ENCODE data around the gene CELF2.

The CELF2 gene

GRCh38 chr10:11011436-11011835 lies 6.2 kb upstream of the CELF2 start:
- no peak for TF ChIP-seq ZNF274 (IDR thresholded peaks at IDR 0.05; ENCODE audit: low read depth, low read length)

GRCh38 chr10:11011984-11012383 lies 5.7 kb upstream of the CELF2 start:
- H3K4me3 ChIP-seq (ENCODE audit: low read length): no peak overlapping the region
- no peak for TF ChIP-seq ZNF274 (IDR thresholded peaks at IDR 0.05; ENCODE audit: low read depth, low read length)

More at GRCh38 chr10:11011436-11011835, 6.2 kb upstream of the CELF2 start:
- no peak overlapping the region for H3K4me3 ChIP-seq (ENCODE audit: low read length)

DNA sequence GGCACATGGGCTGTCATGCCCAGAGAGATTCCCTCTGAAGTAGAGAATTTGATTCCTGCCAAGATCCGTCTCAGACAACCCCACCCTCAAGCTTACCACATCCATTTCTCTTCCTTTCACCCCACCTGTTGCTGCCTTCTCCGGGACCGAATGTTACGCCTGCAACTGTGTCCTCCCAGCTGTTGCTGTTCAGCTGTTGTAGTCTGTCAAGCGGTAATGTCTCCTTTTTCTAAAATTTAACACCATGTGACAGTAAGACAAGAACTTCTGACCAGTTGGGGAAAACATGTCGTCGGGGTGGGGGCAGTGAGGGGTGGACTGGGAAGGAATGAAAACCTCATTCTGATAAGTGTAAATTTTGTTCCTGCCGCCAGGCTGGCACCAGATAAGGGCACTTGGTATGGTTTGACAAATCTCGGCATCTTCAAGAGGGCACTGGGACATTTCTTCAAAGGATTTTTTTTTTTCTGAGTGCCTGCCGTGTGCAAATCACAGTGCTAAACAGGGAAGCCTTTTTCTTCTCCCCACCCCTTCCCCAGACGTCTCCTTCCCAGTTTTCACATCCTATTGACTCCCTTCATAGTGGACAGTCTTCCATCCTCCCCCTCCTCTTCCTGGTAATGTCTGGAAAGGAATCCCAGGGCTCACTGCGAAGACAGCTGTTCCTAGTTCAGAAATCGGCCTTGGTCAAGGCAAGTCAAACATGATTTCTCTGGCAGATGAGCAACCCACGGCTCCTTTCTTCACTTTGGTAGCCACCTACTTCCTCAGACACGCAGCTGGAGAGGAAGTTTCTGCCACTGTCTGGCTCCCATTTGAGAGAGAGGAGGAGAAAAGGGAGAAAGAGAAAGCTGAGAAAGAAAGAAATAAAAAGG lies 5.0 kb upstream of the CELF2 start:
- no peak overlapping the region for H3K4me3 ChIP-seq (ENCODE audit: low read length)
- TF ChIP-seq ZNF274 (IDR thresholded peaks at IDR 0.05; ENCODE audit: low read depth, low read length): no peak

DNA sequence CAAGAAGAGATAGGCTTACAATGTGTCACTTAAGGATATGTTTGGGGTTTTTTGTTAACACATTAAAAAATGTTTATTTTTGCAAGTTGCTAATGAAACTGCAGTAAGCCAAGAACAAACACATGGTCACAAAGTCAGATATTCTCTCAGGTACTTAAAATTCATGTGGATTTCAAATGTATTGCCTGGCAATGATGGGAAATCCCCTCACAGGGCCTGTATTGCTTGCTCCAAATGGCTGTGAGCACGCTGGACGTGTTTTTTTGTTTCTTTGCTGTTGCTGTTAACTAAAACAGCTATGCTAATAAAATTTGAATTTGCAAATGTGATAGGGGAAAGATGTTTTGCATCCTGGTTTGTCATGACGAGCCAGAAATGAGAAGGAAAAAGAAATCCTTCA lies 3.8 kb upstream of the CELF2 start:
- no peak overlapping the region for H3K4me3 ChIP-seq (ENCODE audit: low read length)
- no peak for TF ChIP-seq ZNF274 (IDR thresholded peaks at IDR 0.05; ENCODE audit: low read depth, low read length)

DNA sequence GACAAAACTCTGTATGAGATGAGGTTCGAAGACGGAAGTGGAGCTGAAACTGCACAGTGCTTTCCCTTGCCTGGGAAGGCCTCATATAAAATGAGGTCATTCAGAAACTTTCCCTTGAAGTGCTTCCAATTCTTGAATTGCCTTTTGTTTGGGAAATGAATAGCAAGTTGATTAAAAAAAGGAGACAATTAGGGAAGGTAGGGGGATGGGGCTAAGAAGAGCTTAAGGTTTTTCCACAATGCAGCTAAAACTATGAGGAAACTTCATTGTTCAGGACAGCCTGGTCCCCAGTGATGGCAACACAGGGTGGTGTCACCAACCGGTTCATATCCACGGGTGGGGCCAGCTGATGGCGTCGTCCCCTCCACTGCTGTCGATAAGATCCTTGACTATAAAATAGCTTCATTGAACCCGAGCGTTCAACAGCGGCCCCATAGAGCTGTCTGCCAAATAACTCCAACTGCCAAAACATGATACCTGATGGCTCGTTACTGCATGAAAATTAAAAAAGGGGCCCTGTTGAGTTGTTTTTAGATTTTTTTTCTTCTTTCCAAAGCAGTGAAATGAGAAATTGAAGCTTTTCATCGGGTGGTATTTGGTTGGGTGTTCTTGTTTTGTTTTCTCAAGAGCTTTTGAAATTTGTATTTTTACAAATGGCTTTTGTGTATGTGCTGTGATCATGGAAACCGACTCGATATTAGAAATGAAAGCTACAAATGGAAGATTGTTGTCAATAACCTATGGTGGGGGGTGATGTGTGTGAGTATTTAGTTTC lies 2.8 kb upstream of the CELF2 start:
- TF ChIP-seq ZNF274 (IDR thresholded peaks at IDR 0.05; ENCODE audit: low read depth, low read length): no peak
- no peak overlapping the region for H3K4me3 ChIP-seq (ENCODE audit: low read length)

GRCh38 chr10:11015446-11015934 lies 2.2 kb upstream of the CELF2 start:
- no peak for TF ChIP-seq ZNF274 (IDR thresholded peaks at IDR 0.05; ENCODE audit: low read depth, low read length)
- H3K4me3 ChIP-seq (ENCODE audit: low read length): no peak overlapping the region

GRCh38 chr10:11017000-11017569 lies 587 bp upstream of the CELF2 start:
- no peak for TF ChIP-seq ZNF274 (IDR thresholded peaks at IDR 0.05; ENCODE audit: low read depth, low read length)
- peak overlapping the region; percentile 68; the same call in 1 of the 2 replicates for H3K4me3 ChIP-seq (ENCODE audit: low read length)

DNA sequence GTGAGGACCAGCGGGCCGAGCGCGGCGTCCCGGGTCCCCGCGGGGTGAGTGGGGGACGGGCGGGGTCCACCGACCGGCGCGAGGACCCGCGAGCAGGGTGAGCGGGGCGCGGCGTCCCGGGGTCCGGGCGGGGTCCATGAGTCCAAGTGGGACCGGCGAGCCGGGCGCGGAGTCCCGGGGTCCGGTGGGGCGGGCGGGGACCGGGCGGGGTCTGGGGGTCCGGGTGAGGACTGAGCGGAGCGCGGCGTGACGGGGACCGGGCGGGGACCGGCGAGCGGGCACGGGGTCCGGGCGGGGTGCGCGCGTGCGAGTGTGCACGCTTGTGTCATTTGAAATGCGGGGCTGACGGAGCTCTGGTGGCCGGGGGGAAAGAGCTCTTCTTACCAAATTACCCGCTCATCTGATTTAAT lies 765 bp downstream of the CELF2 start:
- H3K4me3 ChIP-seq (ENCODE audit: low read length): peak overlapping the region; percentile 68
- TF ChIP-seq ZNF274 (IDR thresholded peaks at IDR 0.05; ENCODE audit: low read depth, low read length): no peak

GRCh38 chr10:11018855-11019631 lies 1.4 kb downstream of the CELF2 start:
- TF ChIP-seq ZNF274 (IDR thresholded peaks at IDR 0.05; ENCODE audit: low read depth, low read length): no peak
- H3K4me3 ChIP-seq (ENCODE audit: low read length): peak overlapping the region; percentile 68

DNA sequence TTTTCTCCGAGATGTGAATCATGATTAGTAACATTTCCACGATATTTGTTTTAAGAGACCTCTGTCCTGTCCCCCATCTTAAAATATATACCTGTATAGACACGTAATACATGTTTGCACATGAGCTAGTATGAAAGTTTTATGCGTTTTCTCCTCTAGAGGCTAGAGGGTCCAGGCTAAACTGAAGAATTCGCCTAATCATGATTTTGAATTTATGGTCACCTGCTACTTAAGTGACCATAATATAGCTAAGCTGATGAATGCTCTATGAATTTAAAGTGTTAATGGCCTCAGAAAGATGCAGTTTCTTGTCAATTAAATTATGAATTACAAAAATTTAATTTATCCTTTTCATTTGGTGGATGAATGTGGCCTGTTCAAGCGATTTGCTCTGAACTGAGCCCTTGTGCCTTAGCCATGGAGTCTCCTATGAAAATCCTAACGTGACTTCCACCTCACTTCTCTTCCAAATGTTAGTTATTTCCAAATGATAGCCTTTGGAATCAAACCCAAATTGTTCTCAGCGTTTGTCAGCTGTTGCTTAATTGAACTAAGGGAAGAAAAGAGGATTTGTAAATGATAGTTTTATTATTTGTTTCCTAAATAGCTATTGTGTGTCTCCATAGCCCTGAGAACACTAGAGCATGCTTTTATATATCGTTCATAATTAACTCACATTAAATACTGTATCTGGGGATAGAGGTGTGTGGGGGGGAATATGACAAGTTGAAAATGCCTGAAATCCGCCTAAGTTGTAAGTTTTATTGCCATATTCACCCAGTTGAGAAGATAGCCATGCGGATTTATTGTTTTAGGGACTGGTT lies 2.3 kb downstream of the CELF2 start:
- H3K4me3 ChIP-seq (ENCODE audit: low read length): peak overlapping the region; percentile 22; the same call in 1 of the 2 replicates
- no peak for TF ChIP-seq ZNF274 (IDR thresholded peaks at IDR 0.05; ENCODE audit: low read depth, low read length)

GRCh38 chr10:11020548-11020942 lies 2.9 kb downstream of the CELF2 start:
- H3K4me3 ChIP-seq (ENCODE audit: low read length): no peak overlapping the region
- TF ChIP-seq ZNF274 (IDR thresholded peaks at IDR 0.05; ENCODE audit: low read depth, low read length): no peak

- no peak overlapping the region for H3K4me3 ChIP-seq (ENCODE audit: low read length)
- no peak for TF ChIP-seq ZNF274 (IDR thresholded peaks at IDR 0.05; ENCODE audit: low read depth, low read length)
Observed at GRCh38 chr10:11022213-11022612, 4.5 kb downstream of the CELF2 start.

Measured in GM08714 (cell line).